SK-N-SH treated with all-trans-retinoic acid at 6 μM for 48 hours (cell line): ENCODE results near the gene OPRL1.

Experiments used
- ATAC-seq: fragments of 200-7000 bp; cut with Tn5 transposase; 3 replicates; pipeline ENCODE4 v1.9.1; 2020; ENCODE audit warnings: mild to moderate bottlenecking, moderate library complexity
- BACH2 ChIP-seq: fragments of 250-450 bp; sonication (Bioruptor Pico); IDR thresholded peaks from 2 replicates; pipeline ENCODE4 v1.9.0; 2021; ENCODE audit warnings: mild to moderate bottlenecking, borderline replicate concordance
- CREB5 ChIP-seq: fragments of 250-450 bp; sonication (Bioruptor Pico); IDR thresholded peaks from 2 replicates; pipeline ENCODE4 v1.5.1; 2020; ENCODE audit warnings: low read depth, mild to moderate bottlenecking, moderate library complexity
- CSDC2 ChIP-seq: fragments of 250-450 bp; sonication (Bioruptor Pico); IDR thresholded peaks from 2 replicates; pipeline ENCODE4 v1.5.0; 2020; ENCODE audit warnings: mild to moderate bottlenecking, moderate library complexity
- ESRRG ChIP-seq: fragments of 250-450 bp; sonication (Bioruptor Pico); IDR thresholded peaks from 2 replicates; pipeline ENCODE4 v1.6.1; 2021; ENCODE audit warnings: mild to moderate bottlenecking
- ISL1 ChIP-seq: fragments of 250-450 bp; sonication (Bioruptor Pico); IDR thresholded peaks from 2 replicates; pipeline ENCODE4 v2.1.2; 2022; ENCODE audit warnings: mild to moderate bottlenecking, moderate library complexity
- OSR1 ChIP-seq: fragments of 250-450 bp; sonication (Bioruptor Pico); IDR thresholded peaks from 2 replicates; pipeline ENCODE4 v1.8.0; 2022; ENCODE audit warnings: moderate library complexity, mild to moderate bottlenecking, inconsistent platforms
- PPARA ChIP-seq: fragments of 250-450 bp; sonication (Bioruptor Pico); IDR thresholded peaks from 2 replicates; pipeline ENCODE4 v1.5.0; 2020; ENCODE audit warnings: mild to moderate bottlenecking, borderline replicate concordance
- RARB ChIP-seq: fragments of 250-450 bp; sonication (Bioruptor Pico); IDR thresholded peaks from 2 replicates; pipeline ENCODE4 v1.8.0; 2021; ENCODE audit warnings: mild to moderate bottlenecking, moderate library complexity
- SNAI2 ChIP-seq: fragments of 250-450 bp; sonication (Bioruptor Pico); IDR thresholded peaks from 2 replicates; pipeline ENCODE4 v1.5.0; 2020; ENCODE audit warnings: mild to moderate bottlenecking, moderate library complexity
- TCF4 ChIP-seq: fragments of 250-450 bp; sonication (Bioruptor Pico); IDR thresholded peaks from 2 replicates; pipeline ENCODE4 v1.8.0; 2021; ENCODE audit warnings: mild to moderate bottlenecking, moderate library complexity, borderline replicate concordance
- TOX ChIP-seq: fragments of 250-450 bp; sonication (Bioruptor Pico); IDR thresholded peaks from 2 replicates; pipeline ENCODE4 v1.8.0; 2021; ENCODE audit warnings: mild to moderate bottlenecking, moderate library complexity, borderline replicate concordance
- TSHZ2 ChIP-seq: fragments of 250-450 bp; sonication (Bioruptor Pico); IDR thresholded peaks from 2 replicates; pipeline ENCODE4 v1.5.0; 2020; ENCODE audit warnings: mild to moderate bottlenecking, moderate library complexity
- ZC3H10 ChIP-seq: fragments of 250-450 bp; sonication (Bioruptor Pico); IDR thresholded peaks from 2 replicates; pipeline ENCODE4 v1.5.1; 2021; ENCODE audit warnings: mild to moderate bottlenecking, moderate library complexity
- ZFP3 ChIP-seq: fragments of 250-450 bp; sonication (Bioruptor Pico); IDR thresholded peaks from 2 replicates; pipeline ENCODE4 v1.5.0; 2020; ENCODE audit warnings: mild to moderate bottlenecking, moderate library complexity
- ZFP30 ChIP-seq: fragments of 450-650 bp; formaldehyde crosslinking; IDR thresholded peaks from 2 replicates; pipeline ENCODE4 v1.5.0; 2022; ENCODE audit warnings: mild to moderate bottlenecking, moderate library complexity
- ZNF565 ChIP-seq: fragments of 450-650 bp; formaldehyde crosslinking; conservative IDR thresholded peaks from 2 replicates; pipeline ENCODE4 v1.5.0; 2020; ENCODE audit warnings: low read depth, mild to moderate bottlenecking, moderate library complexity
- ZNF70 ChIP-seq: fragments of 450-650 bp; formaldehyde crosslinking; IDR thresholded peaks from 2 replicates; pipeline ENCODE4 v1.5.0; 2020; ENCODE audit warnings: mild to moderate bottlenecking, moderate library complexity
- TF ChIP-seq, protein P1 (sequence below): fragments of 250-450 bp; sonication (Bioruptor Pico); IDR thresholded peaks from 2 replicates; pipeline ENCODE4 v1.8.0; 2020; ENCODE audit warnings: mild to moderate bottlenecking, moderate library complexity, borderline replicate concordance
- TF ChIP-seq, protein P2 (sequence below): fragments of 250-450 bp; sonication (Bioruptor Pico); IDR thresholded peaks from 2 replicates; pipeline ENCODE4 v1.5.1; 2021; ENCODE audit warnings: mild to moderate bottlenecking, moderate library complexity

The OPRL1 gene

GRCh38 chr20:64056639-64056888 lies 23.3 kb upstream of the OPRL1 start (continued):
- TF ChIP-seq ESRRG (no peak), CREB5 (CRISPR knock-in tag) (no peak), SNAI2 (CRISPR knock-in tag) (no peak)

- ATAC-seq, result no peak
- TF ChIP-seq ZFP30 (CRISPR knock-in tag) (no peak), ZNF565 (CRISPR knock-in tag) (no peak), RARB (CRISPR knock-in tag) (no peak), TSHZ2 (CRISPR knock-in tag) (no peak), OSR1 (no peak), CREB5 (CRISPR knock-in tag) (no peak), BACH2 (CRISPR knock-in tag) (no peak), PPARA (no peak), ZNF70 (CRISPR knock-in tag) (no peak), ESRRG (no peak), TCF4 (CRISPR knock-in tag) (no peak), ISL1 (CRISPR knock-in tag) (no peak), CSDC2 (CRISPR knock-in tag) (no peak)
- TF ChIP-seq, protein P1, sequence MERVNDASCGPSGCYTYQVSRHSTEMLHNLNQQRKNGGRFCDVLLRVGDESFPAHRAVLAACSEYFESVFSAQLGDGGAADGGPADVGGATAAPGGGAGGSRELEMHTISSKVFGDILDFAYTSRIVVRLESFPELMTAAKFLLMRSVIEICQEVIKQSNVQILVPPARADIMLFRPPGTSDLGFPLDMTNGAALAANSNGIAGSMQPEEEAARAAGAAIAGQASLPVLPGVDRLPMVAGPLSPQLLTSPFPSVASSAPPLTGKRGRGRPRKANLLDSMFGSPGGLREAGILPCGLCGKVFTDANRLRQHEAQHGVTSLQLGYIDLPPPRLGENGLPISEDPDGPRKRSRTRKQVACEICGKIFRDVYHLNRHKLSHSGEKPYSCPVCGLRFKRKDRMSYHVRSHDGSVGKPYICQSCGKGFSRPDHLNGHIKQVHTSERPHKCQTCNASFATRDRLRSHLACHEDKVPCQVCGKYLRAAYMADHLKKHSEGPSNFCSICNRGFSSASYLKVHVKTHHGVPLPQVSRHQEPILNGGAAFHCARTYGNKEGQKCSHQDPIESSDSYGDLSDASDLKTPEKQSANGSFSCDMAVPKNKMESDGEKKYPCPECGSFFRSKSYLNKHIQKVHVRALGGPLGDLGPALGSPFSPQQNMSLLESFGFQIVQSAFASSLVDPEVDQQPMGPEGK (CRISPR knock-in tag), result no peak
- TF ChIP-seq, protein P2, sequence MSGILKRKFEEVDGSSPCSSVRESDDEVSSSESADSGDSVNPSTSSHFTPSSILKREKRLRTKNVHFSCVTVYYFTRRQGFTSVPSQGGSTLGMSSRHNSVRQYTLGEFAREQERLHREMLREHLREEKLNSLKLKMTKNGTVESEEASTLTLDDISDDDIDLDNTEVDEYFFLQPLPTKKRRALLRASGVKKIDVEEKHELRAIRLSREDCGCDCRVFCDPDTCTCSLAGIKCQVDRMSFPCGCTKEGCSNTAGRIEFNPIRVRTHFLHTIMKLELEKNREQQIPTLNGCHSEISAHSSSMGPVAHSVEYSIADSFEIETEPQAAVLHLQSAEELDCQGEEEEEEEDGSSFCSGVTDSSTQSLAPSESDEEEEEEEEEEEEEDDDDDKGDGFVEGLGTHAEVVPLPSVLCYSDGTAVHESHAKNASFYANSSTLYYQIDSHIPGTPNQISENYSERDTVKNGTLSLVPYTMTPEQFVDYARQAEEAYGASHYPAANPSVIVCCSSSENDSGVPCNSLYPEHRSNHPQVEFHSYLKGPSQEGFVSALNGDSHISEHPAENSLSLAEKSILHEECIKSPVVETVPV, result no peak
- TF ChIP-seq, all 23 proteins: peak for 0
These were observed 22.8 kb upstream of the OPRL1 start for GRCh38 chr20:64056889-64057627.

GRCh38 chr20:64057628-64058498 lies 22.0 kb upstream of the OPRL1 start:
- ATAC-seq, result peak; percentile 83
- TF ChIP-seq TOX (CRISPR knock-in tag) (no peak), ZFP3 (CRISPR knock-in tag) (no peak), RARB (CRISPR knock-in tag) (no peak), OSR1 (no peak), ZFP30 (CRISPR knock-in tag) (no peak), ZNF565 (CRISPR knock-in tag) (no peak), ZC3H10 (CRISPR knock-in tag) (no peak)
- TF ChIP-seq, protein P2, result no peak
